Erythroblast (primary cell): ENCODE measurements around the gene VPS39.

Experiments used
- GATA1 ChIP-seq: IDR thresholded peaks from 2 replicates; pipeline ENCODE4 v1.6.1; 2011; ENCODE audit warnings: low read depth, mild to moderate bottlenecking, control low read depth, low read length, moderate library complexity
- POLR2A ChIP-seq: IDR thresholded peaks from 2 replicates; pipeline ENCODE4 v1.6.1; 2011; ENCODE audit warnings: mild to moderate bottlenecking, low read length

DNA sequence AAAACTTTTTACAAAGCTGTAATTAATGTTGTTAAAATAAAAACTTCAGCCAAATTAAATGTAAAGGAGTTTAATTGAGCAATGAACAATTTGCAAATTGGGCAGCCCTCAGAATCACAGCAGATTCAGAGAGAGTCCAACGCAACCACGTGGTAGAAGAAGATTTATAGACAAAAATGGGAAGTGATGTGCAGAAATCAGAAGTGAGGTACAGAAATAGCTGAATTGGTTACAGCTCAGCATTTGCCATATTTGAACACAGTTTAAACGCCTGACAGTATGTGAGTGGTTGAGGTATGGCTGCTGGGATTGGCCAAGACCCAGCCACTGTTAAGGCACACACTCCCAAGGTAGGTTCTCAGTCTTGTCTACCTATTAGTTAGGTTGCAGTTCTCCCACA, 99.3 kb downstream of the VPS39 start:
- TF ChIP-seq POLR2A = no peak
- no peak for TF ChIP-seq GATA1
